SK-MEL-5 (cell line): ENCODE data around the gene TADA3. TPM values are rescaled to one million over a fixed set of nuclear protein-coding genes. Genes with fewer than 3 reads are reported as not detected.
A peak's percentile ranks its signal among the peaks of the same experiment; 100 is the strongest.

Source experiments
- DNase-seq: peaks from one replicate; pipeline ENCODE4 v3.0.0-alpha.2; 2016; ENCODE audit warnings: low read depth, low spot score
- in situ Hi-C: cut with HindIII; loops from 2 replicates; pipeline ENCODE4 v1.10.0; 2016; ENCODE audit warnings: low sequenced_read_pairs, high pct_unique_total_duplicates, low pct_unique_long_range_greater_than_20kb
- polyA plus RNA-seq, 2 experiments: library from polyadenylated mRNA; depleted of rRNA; stranded (reverse); fragments of >200 nt; gene quantifications; 2 replicates each; pipeline ENCODE4 v1.2.3, GENCODE V29; 2015
- total RNA-seq: library from RNA; depleted of rRNA; stranded (reverse); fragments of >200 nt; shearing (Covaris generic); gene quantifications from 2 replicates; pipeline ENCODE4 v1.2.3, GENCODE V29; 2014; rRNA removed

TADA3 gene, protein sequence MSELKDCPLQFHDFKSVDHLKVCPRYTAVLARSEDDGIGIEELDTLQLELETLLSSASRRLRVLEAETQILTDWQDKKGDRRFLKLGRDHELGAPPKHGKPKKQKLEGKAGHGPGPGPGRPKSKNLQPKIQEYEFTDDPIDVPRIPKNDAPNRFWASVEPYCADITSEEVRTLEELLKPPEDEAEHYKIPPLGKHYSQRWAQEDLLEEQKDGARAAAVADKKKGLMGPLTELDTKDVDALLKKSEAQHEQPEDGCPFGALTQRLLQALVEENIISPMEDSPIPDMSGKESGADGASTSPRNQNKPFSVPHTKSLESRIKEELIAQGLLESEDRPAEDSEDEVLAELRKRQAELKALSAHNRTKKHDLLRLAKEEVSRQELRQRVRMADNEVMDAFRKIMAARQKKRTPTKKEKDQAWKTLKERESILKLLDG
- 74.0 and 75.7 TPM in 2 replicates for total RNA-seq
- 79.6 and 88.5 TPM in 2 replicates for polyA plus RNA-seq (2015; cell fraction: cytosol; rRNA removed)
- 40.1 and 48.0 TPM in 2 replicates for polyA plus RNA-seq (2015; cell fraction: nucleus; rRNA removed)

DNA sequence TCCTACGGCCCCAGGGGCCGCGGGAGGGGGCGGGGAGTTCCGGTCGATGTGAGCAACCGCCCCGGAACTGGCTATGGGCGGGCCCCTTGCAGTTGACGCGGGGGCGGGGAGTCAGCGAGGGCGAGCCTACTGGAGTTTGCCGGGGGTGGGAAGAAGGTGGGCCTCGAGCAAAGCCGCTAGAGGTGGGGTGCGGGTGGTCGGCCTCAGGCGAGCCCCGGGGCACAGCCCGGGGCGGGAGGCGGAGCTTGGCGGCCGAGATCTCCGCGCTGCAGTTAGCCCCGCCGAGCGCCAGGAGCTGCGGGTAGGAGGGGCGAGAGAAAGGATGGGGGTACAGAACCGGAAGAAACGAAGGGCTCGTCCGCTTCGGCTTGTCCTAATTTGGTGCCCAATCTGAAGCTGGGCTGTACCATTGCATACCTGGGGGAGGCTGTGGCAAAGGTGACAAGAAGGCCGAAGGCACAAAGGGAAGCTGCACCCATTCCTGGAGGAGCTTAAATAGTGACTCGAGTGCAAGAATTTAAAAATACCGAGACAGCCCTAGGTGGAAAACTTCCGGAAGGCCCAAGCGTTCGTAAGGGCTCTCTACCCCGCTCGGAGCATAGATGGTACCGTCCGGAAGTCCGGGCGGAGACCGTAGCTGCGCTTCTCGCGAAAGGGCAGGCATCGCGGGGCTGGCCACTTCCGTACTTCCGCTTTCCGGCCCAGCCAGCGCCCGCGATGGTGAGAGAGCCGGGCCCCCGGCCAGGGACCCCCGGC is at the start of gene TADA3, which contains the start of gene ARPC4:
Gene TADA3, minus strand, starts transcription at position 69 of the 756 bp plus-strand sequence. CDS start 1,007 bp downstream, outside the sequence.
Gene ARPC4, plus strand, starts transcription at position 678 of the 756 bp plus-strand sequence. Its CDS starts 40 bp downstream, at position 718.
- DNase-seq = peak; percentile 94
- in situ Hi-C loops = no loop called here

GRCh38 chr3:9841015-9841414 is 48.7 kb upstream of the TADA3 start:
- DNase-seq = no peak
- in situ Hi-C loops = no loop called here

- in situ Hi-C loops = no loop called here
- no peak for DNase-seq
Observed at GRCh38 chr3:9838856-9839255, 46.6 kb upstream of the TADA3 start.

DNA sequence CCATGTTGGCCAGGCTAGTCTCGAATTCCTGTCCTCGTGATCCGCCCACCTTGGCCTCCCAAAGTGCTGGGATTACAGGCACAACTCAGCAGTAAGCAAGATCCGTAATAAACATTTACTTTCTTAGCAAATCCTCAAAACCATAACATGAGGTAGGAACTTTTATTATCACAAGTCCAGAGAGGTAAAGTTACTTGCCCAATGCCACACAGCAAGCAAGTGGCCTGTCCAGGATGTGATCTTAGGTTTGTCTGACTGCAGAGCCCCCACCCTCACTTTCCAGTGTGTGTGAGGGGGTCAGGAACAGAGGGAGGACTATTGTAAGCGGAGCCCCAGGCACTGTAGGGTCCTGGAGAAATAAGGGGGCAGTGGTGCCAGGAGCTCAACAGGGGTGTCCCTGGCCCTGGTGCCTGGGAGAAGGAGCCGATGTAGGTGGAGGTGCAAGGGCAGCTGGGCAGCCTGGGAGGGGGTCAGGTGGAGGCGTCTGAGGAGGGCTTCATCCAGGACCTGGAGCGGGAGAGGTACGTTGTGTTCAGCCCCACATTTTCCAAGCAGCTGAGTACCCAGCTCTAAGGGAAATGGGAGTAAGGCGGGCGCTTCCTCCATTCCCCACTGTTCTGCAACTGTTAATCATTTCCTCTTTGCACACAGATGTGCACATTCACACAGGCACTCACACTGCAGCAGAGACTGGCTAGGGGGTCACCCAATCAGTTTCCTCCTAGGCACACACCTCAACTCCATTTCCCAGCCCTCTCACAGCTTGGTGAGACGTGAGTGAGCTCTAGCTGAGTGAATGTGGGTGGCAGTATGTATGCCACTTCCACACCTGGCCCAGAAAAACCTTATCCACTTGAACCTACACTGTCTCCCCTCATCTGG is 45.7 kb upstream of the TADA3 start:
- in situ Hi-C loops = no loop called here
- no peak for DNase-seq

DNA sequence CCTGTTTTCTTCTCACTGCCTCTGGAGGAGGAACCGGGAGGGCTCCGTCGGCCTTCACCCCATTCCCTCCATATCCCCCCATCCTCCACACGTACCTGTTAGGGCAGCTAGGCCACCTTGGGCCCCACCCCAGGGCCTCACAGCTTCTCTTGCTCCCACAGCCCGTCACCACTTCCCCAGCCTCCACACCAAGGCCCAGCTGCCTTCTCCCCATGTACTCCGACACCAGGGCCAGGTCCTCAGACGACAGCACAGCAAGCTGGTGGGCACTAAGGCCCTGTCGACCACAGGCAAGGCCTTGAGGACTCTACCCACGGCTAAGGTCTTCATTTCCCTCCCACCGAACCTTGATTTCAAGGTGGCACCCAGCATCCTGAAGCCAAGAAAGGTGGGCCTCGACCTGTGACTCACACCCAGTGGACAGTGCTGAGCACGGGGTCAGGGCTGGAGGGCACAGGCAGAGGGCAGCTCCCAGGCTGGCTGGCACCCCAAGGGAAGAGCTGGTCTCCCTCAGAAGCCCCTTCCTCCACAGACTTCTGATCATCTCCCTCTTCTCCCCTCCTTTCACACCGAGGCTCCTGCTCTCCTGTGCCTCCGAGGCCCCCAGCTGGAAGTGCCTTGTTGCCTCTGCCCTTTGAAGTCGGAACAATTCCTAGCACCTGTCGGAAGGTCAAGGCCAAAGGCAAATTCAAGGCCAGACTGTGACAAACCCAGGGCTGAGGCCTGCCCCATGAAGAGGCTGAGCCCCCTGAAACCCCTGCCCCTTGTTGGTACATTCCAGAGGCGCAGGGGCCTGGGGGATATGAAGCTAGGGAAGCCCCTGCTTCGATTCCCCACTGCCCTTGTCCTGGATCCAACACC is 42.5 kb upstream of the TADA3 start:
- DNase-seq = no peak
- in situ Hi-C loops = no loop called here

DNA sequence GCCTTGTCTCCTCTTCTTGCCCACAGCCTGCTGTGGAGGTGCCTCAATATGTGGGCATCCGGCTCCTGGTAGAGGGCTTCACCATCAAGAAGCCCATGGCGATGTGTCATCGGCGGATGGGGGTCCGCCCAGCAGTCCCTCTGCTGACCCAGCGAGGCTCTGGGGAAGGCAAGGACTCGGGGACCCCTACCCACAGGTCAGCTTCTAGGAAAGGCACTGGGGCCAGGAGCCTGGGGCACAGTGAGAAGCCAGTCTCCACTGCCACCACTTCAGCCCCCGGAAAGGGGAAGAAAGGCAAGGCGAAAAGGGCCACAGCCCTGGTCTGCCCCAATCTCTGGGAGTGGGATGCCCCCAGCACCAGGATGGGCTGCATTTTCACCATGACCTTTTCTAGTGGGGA is 40.8 kb upstream of the TADA3 start:
- in situ Hi-C loops = no loop called here
- DNase-seq = no peak

DNA sequence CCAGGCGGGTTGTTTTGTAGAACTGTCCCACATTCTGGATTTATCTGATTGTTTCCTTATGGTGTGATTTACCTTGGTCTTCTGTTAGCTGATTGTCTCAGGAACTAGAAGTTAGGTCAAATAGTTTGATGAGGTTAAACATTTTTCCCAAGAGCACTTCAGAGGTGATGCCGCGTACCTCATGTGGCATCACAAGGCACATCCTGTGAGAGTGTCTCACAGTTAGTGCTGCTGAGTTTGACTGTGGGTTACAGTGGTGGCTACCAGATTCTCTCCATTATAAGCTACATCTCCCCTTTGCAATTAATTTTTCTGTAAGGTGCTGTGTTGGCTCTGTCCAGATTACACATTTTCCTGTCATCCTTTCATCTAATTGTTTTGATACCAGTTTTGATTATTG is 39.0 kb upstream of the TADA3 start:
- in situ Hi-C loops = no loop called here
- DNase-seq = no peak

GRCh38 chr3:9828801-9829755 is 36.8 kb upstream of the TADA3 start:
- in situ Hi-C loops = no loop called here
- DNase-seq = no peak

DNA sequence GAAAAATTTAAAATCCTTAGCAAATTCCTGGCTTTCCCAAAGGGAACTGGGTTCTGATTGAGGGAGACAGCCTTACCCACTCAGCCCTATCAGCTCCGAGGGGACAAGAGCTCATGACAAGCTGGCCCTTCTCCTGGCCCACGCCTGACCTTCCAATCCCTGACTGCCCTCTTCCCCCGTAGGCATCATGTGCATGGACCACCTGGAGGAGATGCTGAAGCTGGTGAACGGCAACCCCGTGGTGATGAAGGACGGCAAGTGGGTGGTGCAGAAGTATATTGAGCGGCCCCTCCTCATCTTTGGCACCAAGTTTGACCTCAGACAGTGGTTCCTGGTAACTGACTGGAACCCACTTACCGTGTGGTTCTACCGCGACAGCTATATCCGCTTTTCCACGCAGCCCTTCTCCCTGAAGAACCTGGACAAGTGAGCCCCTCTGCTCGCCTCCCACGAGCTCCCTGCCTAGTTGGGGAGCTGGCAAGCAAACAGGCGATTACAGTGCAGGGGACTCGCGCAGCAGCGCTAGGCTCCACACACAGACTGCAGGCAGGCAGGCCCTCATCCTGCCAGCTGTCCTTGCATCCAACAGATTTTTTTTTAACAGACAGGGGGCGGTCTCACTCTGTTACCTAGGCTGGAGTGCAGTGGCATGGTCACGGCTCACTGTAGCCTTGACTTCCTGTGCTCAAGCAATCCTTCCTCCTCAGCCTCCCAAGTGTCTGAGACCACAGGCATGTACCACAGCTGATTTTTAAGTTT is 34.7 kb upstream of the TADA3 start:
- in situ Hi-C loops = no loop called here
- peak; percentile 69 for DNase-seq

- DNase-seq = no peak
- in situ Hi-C loops = no loop called here
Observed at GRCh38 chr3:9825451-9826040, 33.3 kb upstream of the TADA3 start.

GRCh38 chr3:9820946-9821345 is 28.7 kb upstream of the TADA3 start:
- peak; percentile 71 for DNase-seq
- in situ Hi-C loops = loop anchor here (25.0 kb wide), 1 partner anchor 141 kb away; the partner anchor contains the start of gene PRRT3

DNA sequence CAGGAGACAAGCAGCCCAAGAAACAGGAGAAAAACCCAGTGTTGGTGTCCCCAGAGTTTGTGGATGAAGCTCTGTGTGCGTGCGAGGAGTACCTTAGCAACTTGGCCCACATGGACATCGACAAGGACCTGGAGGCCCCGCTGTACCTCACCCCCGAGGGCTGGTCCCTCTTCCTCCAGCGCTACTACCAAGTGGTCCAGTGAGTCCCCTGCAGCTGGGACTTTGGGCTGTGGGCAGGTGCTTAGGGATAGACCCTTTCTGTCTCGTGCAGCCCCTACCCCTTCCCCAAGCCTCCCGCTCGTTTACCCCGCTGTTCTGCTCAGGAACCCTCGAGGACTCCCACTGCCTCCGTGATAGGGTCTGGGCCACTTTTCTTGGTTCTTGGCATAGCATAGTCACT is 28.3 kb upstream of the TADA3 start:
- in situ Hi-C loops = loop anchor here (25.0 kb wide), 1 partner anchor 142 kb away; the partner anchor contains the start of gene PRRT3
- no peak for DNase-seq

GRCh38 chr3:9818666-9819335 is 26.5 kb upstream of the TADA3 start:
- DNase-seq = no peak
- in situ Hi-C loops = loop anchor here (25.0 kb wide), 1 partner anchor 144 kb away; the partner anchor contains the start of gene PRRT3

DNA sequence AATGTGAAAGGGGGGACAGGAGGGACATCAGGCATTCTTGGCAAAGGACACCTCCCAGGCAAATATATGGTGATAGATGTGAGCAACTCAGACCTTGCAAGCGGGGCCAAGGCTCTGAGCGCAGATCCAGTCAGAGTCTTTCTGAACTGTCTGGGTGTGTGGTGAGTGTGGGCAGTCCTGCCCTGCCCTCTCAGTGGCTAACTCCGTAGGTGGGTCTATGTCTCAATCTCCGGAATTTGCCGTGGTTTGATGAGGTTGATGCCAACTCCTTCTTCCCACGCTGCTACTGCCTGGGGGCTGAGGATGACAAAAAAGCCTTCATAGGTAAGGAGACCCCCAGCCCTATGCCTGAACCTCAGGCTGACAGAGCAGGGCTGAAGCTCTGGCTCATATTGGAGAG is 25.2 kb upstream of the TADA3 start:
- in situ Hi-C loops = loop anchor here (25.0 kb wide), 1 partner anchor 145 kb away; the partner anchor contains the start of gene PRRT3

More for the DNA sequence above, 25.2 kb upstream of the TADA3 start:
- DNase-seq = no peak
